GM23338 (cell line): ENCODE measurements around the gene ANKS1B. TPM values are rescaled to one million over a fixed set of nuclear protein-coding genes. Genes with fewer than 3 reads are reported as not detected.

ENCODE experiments used
- ATAC-seq: fragments of 200-7000 bp; cut with Tn5 transposase; 3 replicates; pipeline ENCODE4 v1.9.1; 2020
- DNase-seq: peaks from one replicate; pipeline ENCODE4 v3.0.0-alpha.2; 2015; ENCODE audit warnings: low spot score
- H2AFZ ChIP-seq: fragments of 200-600 bp; sonication (generic); 2 replicates; pipeline ENCODE4 v1.8.0; 2016; ENCODE audit warnings: antibody characterized with exemption, mild to moderate bottlenecking, moderate library complexity
- H3F3A ChIP-seq: fragments of 200-600 bp; sonication (generic); replicated peaks from 2 replicates; pipeline ENCODE4 v1.8.0; 2017; ENCODE audit warnings: antibody characterized with exemption, mixed run types, low read depth
- H3K27ac ChIP-seq: fragments of 200-600 bp; sonication (generic); 2 replicates; pipeline ENCODE4 v1.6.1; 2016; ENCODE audit warnings: low read depth
- H3K27me3 ChIP-seq: fragments of 200-600 bp; sonication (generic); 2 replicates; pipeline ENCODE4 v1.8.0; 2016; ENCODE audit warnings: mild to moderate bottlenecking, mixed run types, moderate library complexity; ENCODE audit not compliant: insufficient read depth
- H3K36me3 ChIP-seq: fragments of 200-600 bp; sonication (generic); 2 replicates; pipeline ENCODE4 v1.8.0; 2016; ENCODE audit warnings: mild to moderate bottlenecking; ENCODE audit not compliant: insufficient read depth
- H3K4me1 ChIP-seq: fragments of 200-600 bp; sonication (generic); 2 replicates; pipeline ENCODE4 v1.8.0; 2016; ENCODE audit warnings: mild to moderate bottlenecking, moderate library complexity; ENCODE audit not compliant: insufficient read depth
- H3K4me2 ChIP-seq: fragments of 200-600 bp; sonication (generic); 2 replicates; pipeline ENCODE4 v1.7.1; 2017; ENCODE audit warnings: mixed run types
- H3K4me3 ChIP-seq: fragments of 200-600 bp; sonication (generic); 2 replicates; pipeline ENCODE4 v1.6.1; 2016; ENCODE audit warnings: mixed run types
- H3K79me2 ChIP-seq: fragments of 200-600 bp; sonication (generic); replicated peaks from 2 replicates; pipeline ENCODE4 v1.8.0; 2017; ENCODE audit warnings: mild to moderate bottlenecking; ENCODE audit not compliant: insufficient read depth
- H3K9me2 ChIP-seq: fragments of 200-600 bp; sonication (generic); 2 replicates; pipeline ENCODE4 v1.8.0; 2017; ENCODE audit not compliant: insufficient read depth
- H4K20me1 ChIP-seq: fragments of 200-600 bp; sonication (generic); replicated peaks from 2 replicates; pipeline ENCODE4 v1.8.0; 2017; ENCODE audit warnings: mild to moderate bottlenecking; ENCODE audit not compliant: insufficient read depth
- H3K27ac Mint-ChIP-seq: 2 replicates; pipeline ENCODE4 v1.8.0; 2020; ENCODE audit warnings: inconsistent platforms, mild to moderate bottlenecking, moderate library complexity, mixed read lengths
- H3K27me3 Mint-ChIP-seq: 3 replicates; pipeline ENCODE4 v1.8.0; 2022; ENCODE audit warnings: low read depth, mild to moderate bottlenecking, moderate library complexity, mixed read lengths, inconsistent platforms; ENCODE audit not compliant: insufficient read depth, poor library complexity
- H3K36me3 Mint-ChIP-seq: 3 replicates; pipeline ENCODE4 v1.8.0; 2021; ENCODE audit warnings: low read depth, mild to moderate bottlenecking, inconsistent platforms, moderate library complexity, mixed read lengths
- H3K4me1 Mint-ChIP-seq: 3 replicates; pipeline ENCODE4 v1.8.0; 2020; ENCODE audit warnings: mild to moderate bottlenecking, inconsistent platforms, mixed read lengths
- H3K4me3 Mint-ChIP-seq: 3 replicates; pipeline ENCODE4 v1.8.0; 2021; ENCODE audit warnings: moderate library complexity, mild to moderate bottlenecking, inconsistent platforms, mixed read lengths
- H3K9me3 Mint-ChIP-seq: 3 replicates; pipeline ENCODE4 v1.8.0; 2020; ENCODE audit warnings: moderate library complexity, mild to moderate bottlenecking, inconsistent platforms, mixed read lengths
- CREB1 ChIP-seq: fragments of 250-450 bp; sonication (Bioruptor Pico); IDR thresholded peaks from 2 replicates; pipeline ENCODE4 v1.5.0; 2020; ENCODE audit warnings: low read depth, mild to moderate bottlenecking, moderate library complexity
- EZH2 ChIP-seq: fragments of 200-600 bp; sonication (generic); IDR thresholded peaks from one replicate; pipeline ENCODE4 v1.8.0; 2017; ENCODE audit warnings: antibody characterized with exemption, mild to moderate bottlenecking, low read depth; ENCODE audit not compliant: unreplicated experiment
- EZH2phosphoT487 ChIP-seq: fragments of 200-600 bp; sonication (generic); IDR thresholded peaks from one replicate; pipeline ENCODE4 v1.8.1; 2018; ENCODE audit warnings: antibody characterized with exemption; ENCODE audit not compliant: unreplicated experiment
- JUNB ChIP-seq: IDR thresholded peaks from one replicate; pipeline ENCODE4 v1.6.1; 2016; ENCODE audit warnings: antibody characterized with exemption; ENCODE audit not compliant: unreplicated experiment
- NANOG ChIP-seq: IDR thresholded peaks from 2 replicates; pipeline ENCODE4 v1.6.1; 2016; ENCODE audit warnings: antibody characterized with exemption, borderline replicate concordance
- POLR2AphosphoS5 ChIP-seq: IDR thresholded peaks from 2 replicates; pipeline ENCODE4 v1.6.1; 2016; ENCODE audit warnings: antibody characterized with exemption, low read depth
- STAT1 ChIP-seq: IDR thresholded peaks from one replicate; pipeline ENCODE4 v1.6.1; 2016; ENCODE audit warnings: antibody characterized with exemption; ENCODE audit not compliant: unreplicated experiment
- ZNF114 ChIP-seq: fragments of 250-450 bp; sonication (Bioruptor Pico); IDR thresholded peaks from 2 replicates; pipeline ENCODE4 v1.5.0; 2020; ENCODE audit warnings: mild to moderate bottlenecking, moderate library complexity
- ZNF331 ChIP-seq: fragments of 250-450 bp; sonication (Bioruptor Pico); IDR thresholded peaks from 2 replicates; pipeline ENCODE4 v1.5.0; 2020; ENCODE audit warnings: low read depth, mild to moderate bottlenecking, moderate library complexity
- ZNF462 ChIP-seq: fragments of 250-450 bp; sonication (Bioruptor Pico); IDR thresholded peaks from 2 replicates; pipeline ENCODE4 v1.5.0; 2020; ENCODE audit warnings: mild to moderate bottlenecking, moderate library complexity
- polyA plus RNA-seq: library from polyadenylated mRNA; unstranded; fragments of >200 nt; fragmentation: Nextera tagmentation; extraction: Ambion mirVana; gene quantifications from 2 replicates; pipeline ENCODE4 v1.2.1, GENCODE V29; 2016
- total RNA-seq: library from RNA; depleted of rRNA; stranded (reverse); fragments of >200 nt; shearing (Covaris generic); gene quantifications from 2 replicates; pipeline ENCODE4 v1.2.3, GENCODE V29; 2014
- TF ChIP-seq, protein P1 (sequence below): IDR thresholded peaks from one replicate; pipeline ENCODE4 v1.6.1; 2018; ENCODE audit warnings: antibody characterized with exemption; ENCODE audit not compliant: unreplicated experiment
- TF ChIP-seq, protein P2 (sequence below): IDR thresholded peaks from 2 replicates; pipeline ENCODE4 v1.6.1; 2016; ENCODE audit warnings: antibody characterized with exemption
- TF ChIP-seq, protein P3 (sequence below), 2 experiments: fragments of 200-600 bp in 1 of 2; sonication (generic) in 1 of 2; conservative IDR thresholded peaks; 2 replicates each; pipeline versions ENCODE4 v1.5.1 to v1.6.1; 2016 to 2017; ENCODE audit warnings: antibody characterized with exemption in 2 of 2, low read depth in 2 of 2, mild to moderate bottlenecking in 2 of 2, moderate library complexity in 1 of 2

Gene ANKS1B
- total and polyA plus RNA-seq, 2 experiments from 2014 or later = 4.3 to 5.8 TPM

- H3K4me3 ChIP-seq = peak overlapping the region; percentile 83
- no peaks in the 10 kb centered on the region for H3K79me2 ChIP-seq
- peak; percentile 41 for ATAC-seq
Observed at GRCh38 chr12:99985129-99985570, 414 bp upstream of the ANKS1B start.

More at GRCh38 chr12:99985129-99985570, 414 bp upstream of the ANKS1B start:
- H3K36me3 ChIP-seq = no peaks in the 10 kb centered on the region
- H3K4me3 Mint-ChIP-seq = peak overlapping the region; percentile 86
- no peaks in the 10 kb centered on the region for H3K9me2 ChIP-seq
- no peaks in the 10 kb centered on the region for H3K36me3 Mint-ChIP-seq
- no peak overlapping the region for H3K27ac Mint-ChIP-seq
- no peak overlapping the region for H3K27ac ChIP-seq
- H3K4me1 Mint-ChIP-seq = peaks cover 17% of the 10 kb centered on the region
- peak overlapping the region; percentile 97 for H3K4me2 ChIP-seq
- no peaks in the 10 kb centered on the region for H4K20me1 ChIP-seq
- peaks cover 15% of the 10 kb centered on the region for H3K27me3 Mint-ChIP-seq
- peaks cover 13% of the 10 kb centered on the region for H3K4me1 ChIP-seq
- no peaks in the 10 kb centered on the region; the same call in 1 of the 2 replicates for H3F3A ChIP-seq
- DNase-seq = no peak
- peak overlapping the region; percentile 100 for H2AFZ ChIP-seq
- no peak for TF ChIP-seq ZNF114 (CRISPR knock-in tag)
- TF ChIP-seq, protein P1, sequence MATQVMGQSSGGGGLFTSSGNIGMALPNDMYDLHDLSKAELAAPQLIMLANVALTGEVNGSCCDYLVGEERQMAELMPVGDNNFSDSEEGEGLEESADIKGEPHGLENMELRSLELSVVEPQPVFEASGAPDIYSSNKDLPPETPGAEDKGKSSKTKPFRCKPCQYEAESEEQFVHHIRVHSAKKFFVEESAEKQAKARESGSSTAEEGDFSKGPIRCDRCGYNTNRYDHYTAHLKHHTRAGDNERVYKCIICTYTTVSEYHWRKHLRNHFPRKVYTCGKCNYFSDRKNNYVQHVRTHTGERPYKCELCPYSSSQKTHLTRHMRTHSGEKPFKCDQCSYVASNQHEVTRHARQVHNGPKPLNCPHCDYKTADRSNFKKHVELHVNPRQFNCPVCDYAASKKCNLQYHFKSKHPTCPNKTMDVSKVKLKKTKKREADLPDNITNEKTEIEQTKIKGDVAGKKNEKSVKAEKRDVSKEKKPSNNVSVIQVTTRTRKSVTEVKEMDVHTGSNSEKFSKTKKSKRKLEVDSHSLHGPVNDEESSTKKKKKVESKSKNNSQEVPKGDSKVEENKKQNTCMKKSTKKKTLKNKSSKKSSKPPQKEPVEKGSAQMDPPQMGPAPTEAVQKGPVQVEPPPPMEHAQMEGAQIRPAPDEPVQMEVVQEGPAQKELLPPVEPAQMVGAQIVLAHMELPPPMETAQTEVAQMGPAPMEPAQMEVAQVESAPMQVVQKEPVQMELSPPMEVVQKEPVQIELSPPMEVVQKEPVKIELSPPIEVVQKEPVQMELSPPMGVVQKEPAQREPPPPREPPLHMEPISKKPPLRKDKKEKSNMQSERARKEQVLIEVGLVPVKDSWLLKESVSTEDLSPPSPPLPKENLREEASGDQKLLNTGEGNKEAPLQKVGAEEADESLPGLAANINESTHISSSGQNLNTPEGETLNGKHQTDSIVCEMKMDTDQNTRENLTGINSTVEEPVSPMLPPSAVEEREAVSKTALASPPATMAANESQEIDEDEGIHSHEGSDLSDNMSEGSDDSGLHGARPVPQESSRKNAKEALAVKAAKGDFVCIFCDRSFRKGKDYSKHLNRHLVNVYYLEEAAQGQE = no peak
- TF ChIP-seq EZH2phosphoT487 = no peak
- TF ChIP-seq, protein P2, sequence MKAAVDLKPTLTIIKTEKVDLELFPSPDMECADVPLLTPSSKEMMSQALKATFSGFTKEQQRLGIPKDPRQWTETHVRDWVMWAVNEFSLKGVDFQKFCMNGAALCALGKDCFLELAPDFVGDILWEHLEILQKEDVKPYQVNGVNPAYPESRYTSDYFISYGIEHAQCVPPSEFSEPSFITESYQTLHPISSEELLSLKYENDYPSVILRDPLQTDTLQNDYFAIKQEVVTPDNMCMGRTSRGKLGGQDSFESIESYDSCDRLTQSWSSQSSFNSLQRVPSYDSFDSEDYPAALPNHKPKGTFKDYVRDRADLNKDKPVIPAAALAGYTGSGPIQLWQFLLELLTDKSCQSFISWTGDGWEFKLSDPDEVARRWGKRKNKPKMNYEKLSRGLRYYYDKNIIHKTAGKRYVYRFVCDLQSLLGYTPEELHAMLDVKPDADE = no peak
- TF ChIP-seq ZNF331 = no peak
- no peak for TF ChIP-seq ZNF462
- no peak for TF ChIP-seq NANOG
- no peak for TF ChIP-seq STAT1
- no peak for TF ChIP-seq CREB1 (CRISPR knock-in tag)
- TF ChIP-seq, protein P3, sequence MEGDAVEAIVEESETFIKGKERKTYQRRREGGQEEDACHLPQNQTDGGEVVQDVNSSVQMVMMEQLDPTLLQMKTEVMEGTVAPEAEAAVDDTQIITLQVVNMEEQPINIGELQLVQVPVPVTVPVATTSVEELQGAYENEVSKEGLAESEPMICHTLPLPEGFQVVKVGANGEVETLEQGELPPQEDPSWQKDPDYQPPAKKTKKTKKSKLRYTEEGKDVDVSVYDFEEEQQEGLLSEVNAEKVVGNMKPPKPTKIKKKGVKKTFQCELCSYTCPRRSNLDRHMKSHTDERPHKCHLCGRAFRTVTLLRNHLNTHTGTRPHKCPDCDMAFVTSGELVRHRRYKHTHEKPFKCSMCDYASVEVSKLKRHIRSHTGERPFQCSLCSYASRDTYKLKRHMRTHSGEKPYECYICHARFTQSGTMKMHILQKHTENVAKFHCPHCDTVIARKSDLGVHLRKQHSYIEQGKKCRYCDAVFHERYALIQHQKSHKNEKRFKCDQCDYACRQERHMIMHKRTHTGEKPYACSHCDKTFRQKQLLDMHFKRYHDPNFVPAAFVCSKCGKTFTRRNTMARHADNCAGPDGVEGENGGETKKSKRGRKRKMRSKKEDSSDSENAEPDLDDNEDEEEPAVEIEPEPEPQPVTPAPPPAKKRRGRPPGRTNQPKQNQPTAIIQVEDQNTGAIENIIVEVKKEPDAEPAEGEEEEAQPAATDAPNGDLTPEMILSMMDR (conservative IDR thresholded peaks at IDR 0.05; ENCODE audit: low read depth in 2 of 2) = no peak
- TF ChIP-seq JUNB = no peak
- TF ChIP-seq EZH2 = no peak
- no peak for TF ChIP-seq POLR2AphosphoS5
- no peaks in the 10 kb centered on the region; the same call in 2 of the 3 replicates for H3K9me3 Mint-ChIP-seq
- peaks cover 27% of the 10 kb centered on the region for H3K27me3 ChIP-seq
